CD14-positive monocyte (primary cell): ENCODE data around the gene GALT. TPM values are rescaled to one million over a fixed set of nuclear protein-coding genes. Genes with fewer than 3 reads are reported as not detected.

ENCODE experiments used
- DNase-seq, 3 donors: peaks; one replicate each; pipeline ENCODE4 v3.0.0-alpha.2; 2011 to 2022
- H2AFZ ChIP-seq: 2 replicates; pipeline ENCODE4 v1.6.0; 2012; ENCODE audit warnings: mild to moderate bottlenecking, low read depth, low read length, inconsistent platforms; ENCODE audit not compliant: insufficient read depth, poor library complexity, severe bottlenecking
- H3K27ac ChIP-seq, 2 donors: 1 replicate in 1 of 2; 2 replicates in 1 of 2; pipeline ENCODE4 v1.5.1; 2012 to 2013; ENCODE audit warnings: low read length in 2 of 2, control low read depth in 1 of 2, inconsistent platforms in 1 of 2, low read depth in 1 of 2, mild to moderate bottlenecking in 1 of 2
- H3K27me3 ChIP-seq, 2 donors: one replicate each; pipeline versions ENCODE4 v1.6.0 to v1.6.1; 2011 to 2013; ENCODE audit warnings: low read length in 2 of 2; ENCODE audit not compliant: control insufficient read depth in 2 of 2, insufficient read depth in 2 of 2
- H3K36me3 ChIP-seq, 2 donors: replicated peaks in 1 of 2; 1 replicate in 1 of 2; 2 replicates in 1 of 2; pipeline versions ENCODE4 v1.5.1 to v1.6.1; 2012 to 2013; ENCODE audit warnings: low read length in 2 of 2, control low read depth in 1 of 2, inconsistent platforms in 1 of 2, mild to moderate bottlenecking in 1 of 2; ENCODE audit not compliant: insufficient read depth in 2 of 2, control insufficient read depth in 1 of 2
- H3K4me1 ChIP-seq, 2 donors: 1 replicate in 1 of 2; 2 replicates in 1 of 2; pipeline versions ENCODE4 v1.5.1 to v1.6.1; 2012 to 2013; ENCODE audit warnings: low read length in 2 of 2, control low read depth in 1 of 2, inconsistent platforms in 1 of 2, mild to moderate bottlenecking in 1 of 2, moderate library complexity in 1 of 2; ENCODE audit not compliant: insufficient read depth in 2 of 2, control insufficient read depth in 1 of 2
- H3K4me2 ChIP-seq: replicated peaks from 2 replicates; pipeline ENCODE3; 2012; ENCODE audit warnings: low read length, moderate library complexity, mild to moderate bottlenecking; ENCODE audit not compliant: poor library complexity, severe bottlenecking; ENCODE audit errors: extremely low read depth
- H3K4me3 ChIP-seq, 3 experiments: fragments of 200-600 bp in 1 of 3; sonication (generic) in 1 of 3; replicated peaks in 1 of 3; 1 replicate in 2 of 3; 2 replicates in 1 of 3; pipeline ENCODE4 v1.5.1; 2011 to 2013; ENCODE audit warnings: low read length in 3 of 3, mild to moderate bottlenecking in 3 of 3, control low read depth in 2 of 3, low read depth in 2 of 3, inconsistent platforms in 1 of 3, moderate library complexity in 1 of 3
- H3K79me2 ChIP-seq: 2 replicates; pipeline ENCODE4 v1.6.0; 2012; ENCODE audit warnings: mild to moderate bottlenecking, control low read depth, inconsistent platforms, low read length, moderate library complexity; ENCODE audit not compliant: insufficient read depth
- H3K9ac ChIP-seq: 2 replicates; pipeline ENCODE4 v1.6.0; 2017; ENCODE audit warnings: low read length, mild to moderate bottlenecking; ENCODE audit not compliant: insufficient read depth, poor library complexity, severe bottlenecking
- H3K9me3 ChIP-seq, 2 donors: replicated peaks in 1 of 2; 1 replicate in 1 of 2; 2 replicates in 1 of 2; pipeline versions ENCODE4 v1.5.1 to v1.6.1; 2012 to 2013; ENCODE audit warnings: low read length in 2 of 2, control low read depth in 1 of 2; ENCODE audit not compliant: control insufficient read depth in 1 of 2, insufficient read depth in 1 of 2
- H4K20me1 ChIP-seq: 2 replicates; pipeline ENCODE4 v1.6.0; 2012; ENCODE audit warnings: mild to moderate bottlenecking, low read length, control low read depth, moderate library complexity; ENCODE audit not compliant: insufficient read depth
- H3K27ac Mint-ChIP-seq, 7 donors: one replicate each; pipeline ENCODE4 v1.8.0; 2020; ENCODE audit warnings: mild to moderate bottlenecking in 7 of 7, mixed read lengths in 7 of 7, moderate library complexity in 6 of 7, inconsistent platforms in 2 of 7
- H3K27me3 Mint-ChIP-seq, 3 donors: one replicate each; pipeline ENCODE4 v1.8.0; 2021 to 2022; ENCODE audit warnings: low read depth in 3 of 3, mild to moderate bottlenecking in 3 of 3, mixed read lengths in 3 of 3, moderate library complexity in 3 of 3, inconsistent platforms in 1 of 3
- H3K36me3 Mint-ChIP-seq, 2 donors: one replicate each; pipeline ENCODE4 v1.8.0; 2020; ENCODE audit warnings: mixed read lengths in 2 of 2, inconsistent platforms in 1 of 2, mild to moderate bottlenecking in 1 of 2
- H3K4me1 Mint-ChIP-seq: one replicate; pipeline ENCODE4 v1.8.0; 2020; ENCODE audit warnings: mild to moderate bottlenecking, mixed read lengths
- H3K4me3 Mint-ChIP-seq, 2 donors: one replicate each; pipeline ENCODE4 v1.8.0; 2020; ENCODE audit warnings: mild to moderate bottlenecking in 2 of 2, mixed read lengths in 2 of 2, moderate library complexity in 1 of 2
- H3K9me3 Mint-ChIP-seq, 7 donors: one replicate each; pipeline ENCODE4 v1.8.0; 2020 to 2022; ENCODE audit warnings: mixed read lengths in 7 of 7, mild to moderate bottlenecking in 6 of 7, moderate library complexity in 6 of 7, inconsistent platforms in 2 of 7
- CTCF ChIP-seq: fragments of 200-600 bp; IDR thresholded peaks from one replicate; pipeline ENCODE4 v1.8.0; 2022; ENCODE audit warnings: antibody characterized with exemption, mild to moderate bottlenecking
- WGBS: methylation state at CpG from one replicate; pipeline ENCODE4 v1.1.5; 2013; ENCODE audit warnings: missing lambda C conversion rate; ENCODE audit not compliant: insufficient coverage; 5-methylcytosine and 5-hydroxymethylcytosine counted together
- intact Hi-C, 2 donors: fragments of 100-400 bp; cut with micrococcal nuclease; formaldehyde crosslinking; loops; one replicate each; pipeline versions ENCODE4 v1.15.0 to v1.15.1; 2023
- polyA plus RNA-seq, 3 donors: library from polyadenylated mRNA; depleted of rRNA in 1 of 3; unstranded in 2 of 3; stranded (reverse) in 1 of 3; fragments of 300-500 nt in 2 of 3; fragments of >200 nt in 1 of 3; fragmentation: Illumina TruSeq in 2 of 3; gene quantifications; 1 replicate in 2 of 3; 2 replicates in 1 of 3; pipeline ENCODE4 v1.2.3, GENCODE V29; 2012 to 2021

GALT gene
- polyA plus RNA-seq, 3 donors, result 25.6 to 103 (median 26.9) TPM

GRCh38 chr9:34689116-34689470 is 42.6 kb downstream of the GALT start:
- Histone ChIP-seq H4K20me1 (no peaks in the 10 kb centered on the region), H3K9ac (no peak overlapping the region), H3K79me2 (no peaks in the 10 kb centered on the region), H3K4me3 (no peak overlapping the region), H3K27me3 (no peaks in the 10 kb centered on the region), H3K36me3 (no peaks in the 10 kb centered on the region), H3K27ac (no peak overlapping the region), H2AFZ (no peak overlapping the region), H3K4me1 (peaks cover 29 to 32% of the 10 kb centered on the region in 2 donors), H3K4me2 (no peak overlapping the region), H3K9me3 (no peaks in the 10 kb centered on the region)
- Mint-ChIP-seq H3K4me3 (no peak overlapping the region), H3K9me3 (peaks cover 0 to 1% (median 0%) of the 10 kb centered on the region in 7 donors), H3K27me3 (peaks cover 0 to 5% (median 3%) of the 10 kb centered on the region in 3 donors), H3K4me1 (peaks cover 34% of the 10 kb centered on the region), H3K27ac (no peak overlapping the region), H3K36me3 (no peaks in the 10 kb centered on the region)
- intact Hi-C loops, result no loop called here
- DNase-seq, result no peak
- no CpG with 5 or more reads among the region's 4 CpGs for WGBS
- TF ChIP-seq CTCF, result no peak

- H3K36me3 ChIP-seq, result no peaks in the 10 kb centered on the region
- no peak overlapping the region for H3K4me3 ChIP-seq
- H3K4me3 Mint-ChIP-seq, result no peak overlapping the region
- peaks cover 34% of the 10 kb centered on the region for H3K4me1 Mint-ChIP-seq
- DNase-seq, result no peak
- H3K27ac Mint-ChIP-seq, result peak overlapping the region in 1 of 7 donors; percentile 22
- no peaks in the 10 kb centered on the region for H3K79me2 ChIP-seq
- WGBS, result 95% methylated on average over 7 of the region's 8 CpGs
- TF ChIP-seq CTCF, result no peak
- H3K9ac ChIP-seq, result no peak overlapping the region
- no peaks in the 10 kb centered on the region for H3K27me3 ChIP-seq
- H3K9me3 ChIP-seq, result no peaks in the 10 kb centered on the region
- intact Hi-C loops, result no loop called here
- H2AFZ ChIP-seq, result no peak overlapping the region
- peaks cover 0 to 5% (median 3%) of the 10 kb centered on the region in 3 donors for H3K27me3 Mint-ChIP-seq
- peaks cover 29 to 32% of the 10 kb centered on the region in 2 donors for H3K4me1 ChIP-seq
- H3K27ac ChIP-seq, result no peak overlapping the region
- no peak overlapping the region for H3K4me2 ChIP-seq
- H3K9me3 Mint-ChIP-seq, result peaks cover 0 to 1% (median 0%) of the 10 kb centered on the region in 7 donors
- no peaks in the 10 kb centered on the region for H4K20me1 ChIP-seq
- H3K36me3 Mint-ChIP-seq, result no peaks in the 10 kb centered on the region
Observed at GRCh38 chr9:34689512-34689911, 43.0 kb downstream of the GALT start.
